Suppressor macrophage treated with lipopolysaccharide for 4 hours (primary cell): ENCODE results near the gene ARHGEF37.

Experiments used
- DNase-seq: peaks from one replicate; pipeline ENCODE4 v3.0.0-alpha.2; 2020

ARHGEF37 gene

DNA sequence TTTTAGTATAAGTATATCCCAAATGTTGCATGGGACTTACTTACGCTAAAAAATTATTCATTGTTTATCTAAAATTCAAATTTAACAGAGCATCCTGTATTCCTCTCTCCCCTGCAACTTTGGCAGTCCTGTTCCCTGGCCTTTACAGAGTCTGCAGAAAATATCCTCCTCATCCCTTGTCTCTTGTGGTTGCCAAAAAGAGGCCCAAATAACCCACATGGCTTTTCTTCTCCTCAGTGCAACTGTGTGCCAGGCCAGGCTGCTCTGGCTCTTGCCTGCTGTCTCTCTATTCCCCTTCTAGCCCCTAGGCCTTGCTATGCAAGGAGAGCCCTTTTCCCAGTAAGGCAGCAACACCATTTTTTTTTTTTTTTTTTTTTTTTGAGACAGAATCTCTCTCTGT lies 23.0 kb downstream of the ARHGEF37 start:
- no peak for DNase-seq

GRCh38 chr5:149605354-149605997 lies 24.2 kb downstream of the ARHGEF37 start:
- DNase-seq, result no peak

DNA sequence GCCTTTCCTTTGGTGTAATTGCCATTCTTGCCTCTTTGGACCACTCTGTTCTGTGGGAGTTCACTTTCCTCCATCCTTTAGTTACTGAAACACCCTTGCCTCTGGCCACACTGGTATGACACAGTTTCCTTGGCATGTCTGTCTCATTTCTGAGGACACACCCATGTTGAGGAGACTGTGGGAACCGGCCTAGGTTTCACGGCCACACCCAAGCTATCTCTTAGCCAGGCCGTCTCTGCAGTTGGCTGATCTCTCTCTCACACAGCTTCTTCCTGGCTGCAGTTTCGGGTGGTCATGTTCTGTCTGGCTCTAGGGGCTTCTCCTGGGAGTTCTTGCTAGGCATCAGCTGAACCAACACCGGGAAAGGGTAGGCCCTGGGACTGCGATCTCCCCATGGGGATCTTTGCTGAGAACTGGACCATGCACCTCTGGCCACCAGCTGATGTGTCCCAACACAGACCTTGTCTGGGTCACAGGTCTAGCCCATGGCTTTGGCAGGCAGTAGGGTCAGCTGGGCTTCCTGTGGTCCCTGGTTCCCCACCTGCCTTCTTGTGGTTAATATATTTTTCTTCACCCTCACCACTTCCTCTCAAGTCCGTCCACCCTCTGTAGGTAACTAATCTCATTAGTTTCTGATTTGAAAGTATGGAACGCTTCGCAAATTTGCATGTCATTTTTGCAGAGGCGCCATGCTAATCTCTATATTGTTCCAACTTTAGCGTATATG lies 24.9 kb downstream of the ARHGEF37 start:
- DNase-seq, result no peak

GRCh38 chr5:149608936-149609545 lies 27.7 kb downstream of the ARHGEF37 start:
- no peak for DNase-seq

- no peak for DNase-seq
These were observed 28.4 kb downstream of the ARHGEF37 start for GRCh38 chr5:149609640-149610219.

- no peak for DNase-seq
These were observed 29.4 kb downstream of the ARHGEF37 start for GRCh38 chr5:149610589-149611255.

DNA sequence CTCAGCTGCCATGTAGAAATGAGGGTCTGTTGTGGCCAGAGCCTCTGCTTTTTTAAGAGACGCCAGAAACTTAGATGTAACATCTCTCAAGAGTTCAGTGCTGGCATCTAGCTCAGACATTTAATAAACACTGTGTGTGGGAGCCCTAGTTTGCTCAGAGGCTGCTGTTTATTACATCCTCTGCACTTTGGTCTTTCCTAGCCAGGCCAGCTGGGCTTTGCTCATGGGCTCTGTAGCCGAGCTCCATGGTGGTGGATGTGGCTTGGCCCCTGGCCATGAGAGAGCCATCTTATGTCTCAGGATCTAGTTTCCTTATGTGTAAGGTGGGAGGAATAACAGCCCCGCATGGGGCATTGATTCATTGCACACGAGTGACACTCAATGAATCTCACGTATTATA lies 30.0 kb downstream of the ARHGEF37 start:
- DNase-seq, result no peak

GRCh38 chr5:149614034-149614907 lies 33.0 kb downstream of the ARHGEF37 start:
- DNase-seq, result no peak

GRCh38 chr5:149615976-149616375 lies 34.7 kb downstream of the ARHGEF37 start:
- DNase-seq, result no peak

DNA sequence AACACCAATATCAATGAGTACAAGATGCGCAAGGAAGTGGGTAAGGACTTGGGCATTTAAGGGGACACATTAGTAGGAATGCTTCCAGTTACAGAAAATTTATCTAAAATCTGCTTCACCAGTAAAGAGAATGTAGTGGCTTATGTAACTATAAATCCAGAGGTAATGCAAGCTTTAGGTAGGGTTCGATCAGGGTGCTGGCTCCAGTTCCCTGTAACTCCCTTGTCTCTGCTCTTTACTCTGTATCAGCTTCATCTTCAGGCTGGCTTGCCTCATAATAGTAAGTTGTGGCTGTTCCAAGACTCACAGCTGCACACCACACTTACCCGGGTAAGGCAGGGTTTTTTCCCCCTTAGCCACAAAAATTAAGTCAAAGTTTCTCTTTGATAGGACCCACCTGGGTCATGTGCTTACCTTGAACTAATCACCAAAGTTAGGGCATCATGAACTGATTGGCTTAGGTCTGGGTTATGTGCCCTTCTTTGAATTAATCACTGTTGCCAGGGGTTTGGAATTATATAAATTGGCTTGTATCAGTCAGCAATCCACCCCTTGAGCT lies 35.5 kb downstream of the ARHGEF37 start:
- no peak for DNase-seq

DNA sequence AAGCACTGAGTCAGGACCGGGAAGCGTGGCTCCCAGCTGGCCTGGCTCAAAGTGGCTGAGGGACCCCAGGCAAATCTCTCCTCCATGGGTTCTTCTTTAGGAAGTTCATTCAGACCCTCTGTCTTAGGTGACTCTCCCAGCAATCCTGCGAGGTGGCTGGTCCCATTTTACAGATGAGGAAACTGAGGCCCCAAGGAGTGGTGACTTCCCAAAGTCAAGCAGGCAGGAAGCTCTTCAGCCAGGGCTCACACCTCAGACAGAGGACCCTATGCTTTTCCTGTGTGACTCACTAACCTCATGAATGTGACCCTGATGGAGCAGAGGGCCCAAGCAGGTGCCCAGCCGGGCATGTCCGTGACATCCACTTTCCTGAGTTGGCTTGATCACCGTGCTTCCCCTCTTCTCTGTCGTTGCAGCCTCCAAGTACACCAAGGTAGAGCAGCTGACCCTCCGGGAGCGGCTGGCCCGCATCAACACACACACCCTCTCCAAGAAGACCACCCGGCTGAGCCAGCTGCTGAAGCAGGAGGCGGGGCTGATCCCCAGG lies 36.5 kb downstream of the ARHGEF37 start:
- DNase-seq, result no peak

DNA sequence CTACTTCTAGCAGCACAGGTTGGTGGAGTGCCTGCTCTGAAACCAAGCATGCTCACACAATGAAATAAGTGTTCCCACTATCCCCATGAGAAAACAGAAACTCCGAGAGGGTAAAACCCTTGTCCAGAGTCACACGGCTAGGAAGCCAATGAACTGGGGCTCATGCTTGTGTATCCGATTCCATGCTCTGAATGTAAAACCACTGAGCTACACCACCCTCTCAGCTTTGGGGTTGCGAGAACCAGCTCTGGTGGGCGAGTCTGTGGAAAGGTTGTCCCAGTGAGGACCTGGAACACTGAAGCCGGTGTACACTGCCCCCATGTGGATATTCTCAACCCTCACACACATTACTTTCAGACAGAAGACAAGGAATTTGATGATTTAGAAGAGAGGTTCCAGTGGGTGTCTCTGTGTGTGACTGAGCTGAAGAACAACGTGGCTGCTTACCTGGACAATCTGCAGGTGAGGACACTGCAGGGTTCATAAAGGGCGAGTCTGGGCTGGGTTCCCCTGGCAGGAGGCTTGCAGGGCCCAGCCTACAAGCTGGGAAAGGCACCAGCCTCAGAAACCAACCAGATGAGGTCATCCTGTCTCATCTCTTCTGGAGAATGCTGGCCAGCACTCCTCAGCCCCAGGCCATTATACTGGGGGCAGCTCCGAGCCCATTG lies 37.4 kb downstream of the ARHGEF37 start:
- DNase-seq, result peak; percentile 53

GRCh38 chr5:149621415-149622098 lies 40.3 kb downstream of the ARHGEF37 start:
- no peak for DNase-seq

DNA sequence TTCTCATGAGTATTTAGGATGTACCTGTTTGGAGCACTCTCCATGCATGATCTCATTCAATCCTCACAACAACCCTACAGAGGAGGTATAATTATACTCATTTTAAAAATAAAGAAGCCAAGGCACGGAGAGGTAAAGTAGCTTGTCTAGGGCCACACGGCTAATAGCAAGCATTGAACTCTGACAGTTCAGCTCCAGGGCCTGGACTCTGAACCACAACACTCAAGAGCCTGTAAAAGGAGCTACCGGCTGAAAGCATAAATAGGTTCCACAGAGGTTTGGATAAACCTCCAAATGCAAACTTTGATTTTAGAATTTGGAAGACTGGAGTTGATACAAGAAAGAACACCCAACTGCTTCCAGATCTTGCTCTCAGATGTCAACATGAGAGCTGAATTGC lies 41.2 kb downstream of the ARHGEF37 start:
- DNase-seq, result no peak

- DNase-seq, result no peak
These were observed 42.2 kb downstream of the ARHGEF37 start for GRCh38 chr5:149623473-149623872.

- DNase-seq, result no peak
These were observed 45.8 kb downstream of the ARHGEF37 start for GRCh38 chr5:149627070-149627469.

DNA sequence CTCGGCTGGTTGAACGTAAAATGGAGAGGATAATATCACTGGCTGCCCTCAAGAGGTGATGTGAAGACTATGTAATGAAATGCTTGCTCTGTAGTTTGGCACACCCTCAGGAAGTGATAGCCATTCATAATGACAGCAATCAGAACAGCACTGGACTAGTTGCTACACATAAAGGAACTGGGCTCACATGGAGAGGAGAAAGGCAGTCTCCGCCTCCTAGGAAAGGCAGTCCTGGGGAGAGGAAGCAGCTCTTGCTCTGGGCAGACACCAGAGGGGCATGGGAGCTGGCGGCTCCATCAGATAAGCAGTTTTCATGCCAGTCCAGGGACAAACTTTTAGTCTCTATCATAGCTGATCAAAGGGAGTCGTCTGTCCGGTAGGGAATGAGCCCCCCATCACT lies 46.9 kb downstream of the ARHGEF37 start:
- peak; percentile 67 for DNase-seq

DNA sequence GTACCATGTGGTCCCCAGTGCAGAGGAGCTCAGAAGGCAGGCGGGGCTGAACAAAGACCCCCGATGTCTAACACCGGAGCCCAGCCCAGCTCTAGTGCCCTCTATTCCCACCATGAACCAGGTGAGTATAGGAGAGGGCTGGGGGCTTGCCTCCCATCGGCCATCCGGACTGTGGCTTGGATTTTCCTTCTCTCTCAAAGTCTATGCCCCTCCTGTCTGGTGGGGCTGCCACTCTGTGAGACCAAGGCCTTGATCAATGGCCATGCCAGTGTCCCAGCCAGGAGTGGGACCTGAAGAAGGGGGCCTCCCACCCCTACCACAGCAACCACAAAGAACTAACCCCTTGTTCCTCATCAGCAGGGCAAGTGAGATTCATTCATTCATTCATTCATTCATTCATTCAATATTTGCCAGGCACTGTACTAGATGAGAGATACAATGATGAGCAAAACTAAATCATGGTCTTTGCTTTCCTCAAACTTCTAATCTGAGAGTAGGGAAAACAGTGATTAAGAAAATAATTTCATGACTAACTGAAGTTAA lies 47.6 kb downstream of the ARHGEF37 start:
- no peak for DNase-seq

GRCh38 chr5:149629421-149629820 lies 48.1 kb downstream of the ARHGEF37 start:
- DNase-seq, result no peak

GRCh38 chr5:149630337-149630736 lies 49.0 kb downstream of the ARHGEF37 start:
- DNase-seq, result no peak
